HG02571 (cell line): ENCODE measurements around the gene SOCS7.

Experiments
- ATAC-seq: cut with Tn5 transposase; IDR thresholded peaks from one replicate; pipeline ENCODE4 v1.9.1; 2021; ENCODE audit warnings: mild to moderate bottlenecking, moderate library complexity; ENCODE audit not compliant: unreplicated experiment

Gene SOCS7

GRCh38 chr17:38358586-38359513 is 7.2 kb downstream of the SOCS7 start:
- ATAC-seq, result no peak

- ATAC-seq, result no peak
These were observed 10.2 kb downstream of the SOCS7 start for GRCh38 chr17:38361694-38362465.

GRCh38 chr17:38363016-38363415 is 11.4 kb downstream of the SOCS7 start:
- no peak for ATAC-seq

GRCh38 chr17:38364741-38365140 is 13.1 kb downstream of the SOCS7 start:
- ATAC-seq, result no peak

- ATAC-seq, result no peak
These were observed 17.7 kb downstream of the SOCS7 start for GRCh38 chr17:38369124-38369886.

GRCh38 chr17:38379448-38379847 is 27.8 kb downstream of the SOCS7 start:
- ATAC-seq, result no peak

- no peak for ATAC-seq
These were observed 43.4 kb downstream of the SOCS7 start for GRCh38 chr17:38395090-38395489.

- no peak for ATAC-seq
These were observed 45.6 kb downstream of the SOCS7 start for GRCh38 chr17:38397227-38397626.

GRCh38 chr17:38400286-38400685 is 48.6 kb downstream of the SOCS7 start:
- ATAC-seq, result no peak

- ATAC-seq, result no peak
These were observed 49.8 kb downstream of the SOCS7 start for GRCh38 chr17:38401459-38401858.

GRCh38 chr17:38402897-38403296 is 51.3 kb downstream of the SOCS7 start:
- no peak for ATAC-seq

GRCh38 chr17:38403491-38403890 is 51.8 kb downstream of the SOCS7 start:
- ATAC-seq, result no peak

- no peak for ATAC-seq
These were observed 52.7 kb downstream of the SOCS7 start for GRCh38 chr17:38404174-38404943.

GRCh38 chr17:38405654-38406053 is 54.0 kb downstream of the SOCS7 start:
- no peak for ATAC-seq

- ATAC-seq, result no peak
These were observed 58.6 kb downstream of the SOCS7 start for GRCh38 chr17:38410201-38410600.

- peak; percentile 51 for ATAC-seq
These were observed 63.9 kb downstream of the SOCS7 start for GRCh38 chr17:38415250-38416194.

GRCh38 chr17:38416840-38417209 is 65.2 kb downstream of the SOCS7 start:
- ATAC-seq, result no peak

- no peak for ATAC-seq
These were observed 65.7 kb downstream of the SOCS7 start for GRCh38 chr17:38417210-38417951.
